HepG2 (cell line): ENCODE measurements around the gene GEMIN2. TPM values are rescaled to one million over a fixed set of nuclear protein-coding genes. Genes with fewer than 3 reads are reported as not detected.

Experiments used
- DNMT3B ChIP-seq: conservative IDR thresholded peaks from 2 replicates; pipeline ENCODE4 v1.6.1; 2016; ENCODE audit warnings: missing biosample characterization, control low read depth
- GLMP ChIP-seq: sonication (generic); formaldehyde crosslinking; IDR thresholded peaks from 2 replicates; pipeline ENCODE4 v1.9.0; 2021; ENCODE audit warnings: missing genetic modification reagents, mild to moderate bottlenecking, borderline replicate concordance
- KDM4B ChIP-seq: sonication (generic); formaldehyde crosslinking; IDR thresholded peaks from 2 replicates; pipeline ENCODE4 v1.4.0; 2020; ENCODE audit warnings: missing genetic modification reagents
- KLF12 ChIP-seq: sonication (generic); formaldehyde crosslinking; IDR thresholded peaks from 2 replicates; pipeline ENCODE4 v1.4.0; 2020; ENCODE audit warnings: missing genetic modification reagents, borderline replicate concordance
- MIER3 ChIP-seq: IDR thresholded peaks from 2 replicates; pipeline ENCODE4 v1.6.1; 2016; ENCODE audit warnings: missing compliant biosample characterization, borderline replicate concordance
- MLX ChIP-seq: IDR thresholded peaks from 2 replicates; pipeline ENCODE4 v1.6.1; 2016
- NFE2L1 ChIP-seq: sonication (generic); formaldehyde crosslinking; IDR thresholded peaks from 2 replicates; pipeline ENCODE4 v1.4.0; 2020; ENCODE audit warnings: missing genetic modification reagents, mild to moderate bottlenecking, borderline replicate concordance
- NR2F2 ChIP-seq: IDR thresholded peaks from 2 replicates; pipeline ENCODE4 v1.6.1; 2012; ENCODE audit warnings: low read depth, inconsistent platforms, borderline replicate concordance
- ONECUT2 ChIP-seq: sonication (generic); formaldehyde crosslinking; IDR thresholded peaks from 2 replicates; pipeline ENCODE4 v1.4.0; 2020; ENCODE audit warnings: missing genetic modification reagents
- RELA ChIP-seq: sonication (generic); formaldehyde crosslinking; IDR thresholded peaks from 2 replicates; pipeline ENCODE4 v1.4.0; 2020; ENCODE audit warnings: missing genetic modification reagents
- SP140L ChIP-seq: sonication (generic); formaldehyde crosslinking; IDR thresholded peaks from 2 replicates; pipeline ENCODE4 v1.4.0; 2020; ENCODE audit warnings: missing genetic modification reagents, borderline replicate concordance
- U2AF1 ChIP-seq: fragments of 200-400 bp; formaldehyde crosslinking; optimal IDR thresholded peaks from 2 replicates; pipeline ENCODE3; 2017; ENCODE audit warnings: mild to moderate bottlenecking, low read depth, low read length
- ZNF331 ChIP-seq: sonication (generic); formaldehyde crosslinking; IDR thresholded peaks from 2 replicates; pipeline ENCODE4 v1.4.0; 2020; ENCODE audit warnings: missing genetic modification reagents
- ZNF382 ChIP-seq: sonication (generic); formaldehyde crosslinking; IDR thresholded peaks from 2 replicates; pipeline ENCODE4 v1.5.0; 2020; ENCODE audit warnings: missing genetic modification reagents, mild to moderate bottlenecking, borderline replicate concordance
- ZNF563 ChIP-seq: sonication (generic); formaldehyde crosslinking; IDR thresholded peaks from 2 replicates; pipeline ENCODE4 v1.8.0; 2022; ENCODE audit warnings: mild to moderate bottlenecking, moderate library complexity, missing genetic modification reagents
- ZNF788 ChIP-seq: sonication (generic); formaldehyde crosslinking; IDR thresholded peaks from 2 replicates; pipeline ENCODE4 v1.5.0; 2020; ENCODE audit warnings: mild to moderate bottlenecking, missing genetic modification reagents, borderline replicate concordance
- polyA plus RNA-seq, 8 experiments: library from polyadenylated mRNA; depleted of rRNA in 3 of 8; stranded (reverse) in 7 of 8; unstranded in 1 of 8; fragments of >200 nt; fragmentation: Illumina TruSeq in 4 of 8; extraction: Trizol in 4 of 8; gene quantifications; 2 replicates each; pipeline versions ENCODE4 v1.2.1 to v1.2.3, GENCODE V29; 2011 to 2016; ENCODE audit warnings: low read depth in 4 of 8, missing spikeins in 1 of 8, mixed read lengths in 1 of 8; ENCODE audit not compliant: insufficient read depth in 1 of 8
- total RNA-seq, 5 experiments: library from RNA; depleted of rRNA; stranded (reverse); fragments of >200 nt; fragmentation: Illumina TruSeq; extraction: Trizol; gene quantifications; 2 replicates each; pipeline ENCODE4 v1.2.3, GENCODE V29; 2016; ENCODE audit warnings: low read depth in 1 of 5
- TF ChIP-seq, protein P1 (sequence below): sonication (generic); formaldehyde crosslinking; IDR thresholded peaks from 2 replicates; pipeline ENCODE4 v1.8.0; 2022; ENCODE audit warnings: mild to moderate bottlenecking, missing genetic modification reagents; ENCODE audit not compliant: insufficient replicate concordance
- TF ChIP-seq, protein P2 (sequence below): IDR thresholded peaks from 2 replicates; pipeline ENCODE4 v1.6.1; 2016; ENCODE audit warnings: missing compliant biosample characterization, missing genetic modification reagents, borderline replicate concordance
- TF ChIP-seq, protein P3 (sequence below): sonication (generic); formaldehyde crosslinking; IDR thresholded peaks from 2 replicates; pipeline ENCODE4 v1.4.0; 2020; ENCODE audit warnings: missing genetic modification reagents
- TF ChIP-seq, protein P4 (sequence below): sonication (generic); formaldehyde crosslinking; IDR thresholded peaks from 2 replicates; pipeline ENCODE4 v1.4.0; 2020; ENCODE audit warnings: missing genetic modification reagents

Gene GEMIN2
- total and polyA plus RNA-seq, 2 of the 13 experiments (the other 11 are each of a cell fraction or from before 2014, with no cell fraction given), result 54.8 to 110 TPM

DNA sequence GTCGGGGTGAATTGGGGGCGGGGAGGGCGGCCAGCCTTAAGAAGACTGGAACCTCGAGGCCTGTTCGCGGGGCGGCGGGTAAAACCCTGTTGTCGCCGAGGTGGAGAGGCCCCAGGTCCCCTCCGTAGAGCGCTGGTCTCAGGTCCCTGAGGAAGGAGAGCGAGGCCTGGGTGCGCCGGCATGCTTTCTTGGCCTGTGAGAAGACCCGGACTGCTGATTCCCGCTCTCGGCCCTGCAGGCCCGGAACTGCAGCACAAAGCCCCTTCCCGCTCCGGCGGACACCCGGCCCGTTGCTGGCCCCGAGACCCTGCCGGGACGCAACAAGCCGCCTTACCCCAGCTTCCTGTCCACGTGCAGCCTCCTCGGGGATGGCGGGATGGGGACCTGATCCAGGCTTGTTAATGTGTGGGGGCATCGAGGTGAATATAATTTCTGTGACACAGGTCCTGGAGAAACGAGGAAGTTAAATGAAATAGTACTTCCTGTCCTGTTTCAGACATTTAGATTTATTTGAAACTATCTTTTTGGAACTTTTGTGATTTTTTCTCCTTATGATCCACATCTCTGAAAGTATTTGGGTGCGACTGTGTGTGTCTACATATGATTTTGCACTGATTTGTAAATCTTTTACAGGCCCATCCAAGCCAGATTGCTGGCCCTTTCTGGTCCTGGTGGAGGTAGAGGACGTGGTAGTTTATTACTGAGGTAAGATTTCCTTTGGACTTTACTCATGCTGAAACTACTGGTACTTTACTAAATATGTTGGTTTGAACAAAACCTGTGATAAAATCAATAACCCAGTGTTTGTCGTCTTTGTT is 61.5 kb downstream of the GEMIN2 start (continued):
- TF ChIP-seq ZNF331 (CRISPR knock-in tag) (0 out of 2 replicates have a peak, but pooled peaks have one; percentile 32), MIER3 (CRISPR knock-in tag) (no peak), MLX (CRISPR knock-in tag) (no peak), ZNF788 (CRISPR knock-in tag) (0 out of 2 replicates have a peak, but pooled peaks have one; percentile 7), ZNF382 (no peak), KDM4B (CRISPR knock-in tag) (no peak; the same call in 1 of the 2 replicates), U2AF1 (no peak), RELA (CRISPR knock-in tag) (peak; percentile 14; the same call in 1 of the 2 replicates), ONECUT2 (CRISPR knock-in tag) (no peak), GLMP (CRISPR knock-in tag) (no peak), NFE2L1 (CRISPR knock-in tag) (peak; percentile 63; the same call in 1 of the 2 replicates), SP140L (no peak), KLF12 (CRISPR knock-in tag) (no peak; the same call in 1 of the 2 replicates), NR2F2 (no peak), DNMT3B (no peak; the same call in 1 of the 2 replicates), ZNF563 (CRISPR knock-in tag) (peak; percentile 92)
- TF ChIP-seq, protein P1, sequence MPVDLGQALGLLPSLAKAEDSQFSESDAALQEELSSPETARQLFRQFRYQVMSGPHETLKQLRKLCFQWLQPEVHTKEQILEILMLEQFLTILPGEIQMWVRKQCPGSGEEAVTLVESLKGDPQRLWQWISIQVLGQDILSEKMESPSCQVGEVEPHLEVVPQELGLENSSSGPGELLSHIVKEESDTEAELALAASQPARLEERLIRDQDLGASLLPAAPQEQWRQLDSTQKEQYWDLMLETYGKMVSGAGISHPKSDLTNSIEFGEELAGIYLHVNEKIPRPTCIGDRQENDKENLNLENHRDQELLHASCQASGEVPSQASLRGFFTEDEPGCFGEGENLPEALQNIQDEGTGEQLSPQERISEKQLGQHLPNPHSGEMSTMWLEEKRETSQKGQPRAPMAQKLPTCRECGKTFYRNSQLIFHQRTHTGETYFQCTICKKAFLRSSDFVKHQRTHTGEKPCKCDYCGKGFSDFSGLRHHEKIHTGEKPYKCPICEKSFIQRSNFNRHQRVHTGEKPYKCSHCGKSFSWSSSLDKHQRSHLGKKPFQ, result peak; percentile 92
- TF ChIP-seq, protein P2, sequence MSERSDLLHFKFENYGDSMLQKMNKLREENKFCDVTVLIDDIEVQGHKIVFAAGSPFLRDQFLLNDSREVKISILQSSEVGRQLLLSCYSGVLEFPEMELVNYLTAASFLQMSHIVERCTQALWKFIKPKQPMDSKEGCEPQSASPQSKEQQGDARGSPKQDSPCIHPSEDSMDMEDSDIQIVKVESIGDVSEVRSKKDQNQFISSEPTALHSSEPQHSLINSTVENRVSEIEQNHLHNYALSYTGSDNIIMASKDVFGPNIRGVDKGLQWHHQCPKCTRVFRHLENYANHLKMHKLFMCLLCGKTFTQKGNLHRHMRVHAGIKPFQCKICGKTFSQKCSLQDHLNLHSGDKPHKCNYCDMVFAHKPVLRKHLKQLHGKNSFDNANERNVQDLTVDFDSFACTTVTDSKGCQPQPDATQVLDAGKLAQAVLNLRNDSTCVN (CRISPR knock-in tag), result peak; percentile 19; the same call in 1 of the 2 replicates
- TF ChIP-seq, protein P3, sequence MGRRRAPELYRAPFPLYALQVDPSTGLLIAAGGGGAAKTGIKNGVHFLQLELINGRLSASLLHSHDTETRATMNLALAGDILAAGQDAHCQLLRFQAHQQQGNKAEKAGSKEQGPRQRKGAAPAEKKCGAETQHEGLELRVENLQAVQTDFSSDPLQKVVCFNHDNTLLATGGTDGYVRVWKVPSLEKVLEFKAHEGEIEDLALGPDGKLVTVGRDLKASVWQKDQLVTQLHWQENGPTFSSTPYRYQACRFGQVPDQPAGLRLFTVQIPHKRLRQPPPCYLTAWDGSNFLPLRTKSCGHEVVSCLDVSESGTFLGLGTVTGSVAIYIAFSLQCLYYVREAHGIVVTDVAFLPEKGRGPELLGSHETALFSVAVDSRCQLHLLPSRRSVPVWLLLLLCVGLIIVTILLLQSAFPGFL (CRISPR knock-in tag), result 0 out of 2 replicates have a peak, but pooled peaks have one; percentile 63
- TF ChIP-seq, protein P4, sequence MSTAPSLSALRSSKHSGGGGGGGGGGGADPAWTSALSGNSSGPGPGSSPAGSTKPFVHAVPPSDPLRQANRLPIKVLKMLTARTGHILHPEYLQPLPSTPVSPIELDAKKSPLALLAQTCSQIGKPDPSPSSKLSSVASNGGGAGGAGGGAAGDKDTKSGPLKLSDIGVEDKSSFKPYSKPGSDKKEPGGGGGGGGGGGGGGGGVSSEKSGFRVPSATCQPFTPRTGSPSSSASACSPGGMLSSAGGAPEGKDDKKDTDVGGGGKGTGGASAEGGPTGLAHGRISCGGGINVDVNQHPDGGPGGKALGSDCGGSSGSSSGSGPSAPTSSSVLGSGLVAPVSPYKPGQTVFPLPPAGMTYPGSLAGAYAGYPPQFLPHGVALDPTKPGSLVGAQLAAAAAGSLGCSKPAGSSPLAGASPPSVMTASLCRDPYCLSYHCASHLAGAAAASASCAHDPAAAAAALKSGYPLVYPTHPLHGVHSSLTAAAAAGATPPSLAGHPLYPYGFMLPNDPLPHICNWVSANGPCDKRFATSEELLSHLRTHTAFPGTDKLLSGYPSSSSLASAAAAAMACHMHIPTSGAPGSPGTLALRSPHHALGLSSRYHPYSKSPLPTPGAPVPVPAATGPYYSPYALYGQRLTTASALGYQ, result peak; percentile 43
